GM12878 (cell line): ENCODE measurements around the gene FAM200A. TPM values are rescaled to one million over a fixed set of nuclear protein-coding genes. Genes with fewer than 3 reads are reported as not detected.

Experiments used
- ATAC-seq: fragments of 200-7000 bp; cut with Tn5 transposase; 3 replicates; pipeline ENCODE4 v1.9.1; 2020; ENCODE audit warnings: mild to moderate bottlenecking, moderate library complexity
- BruUV-seq: library from RNA; stranded (reverse); fragments of 400-500 nt; replicated peaks from 2 replicates; lab custom pipeline; 2021; lab: Mats Ljungman, UMichigan
- CTCF ChIA-PET: fragments of 300-600 bp; sonication (Branson Sonifier 250); formaldehyde crosslinking; extraction: SDS; loops from one replicate; lab custom pipeline; 2021; ENCODE audit warnings: inconsistent platforms; lab: Yijun Ruan, JAX
- POLR2A ChIA-PET: fragments of 350-600 bp; formaldehyde crosslinking; extraction: SDS; loops from one replicate; lab custom pipeline; 2021; ENCODE audit warnings: inconsistent platforms; lab: Charles Lee
- RAD21 ChIA-PET: fragments of 300-600 bp; sonication (Branson Sonifier 250); formaldehyde crosslinking; loops from one replicate; lab custom pipeline; 2023; ENCODE audit warnings: antibody characterized with exemption; ENCODE audit not compliant: unreplicated experiment; lab: Charles Lee
- SMC1A ChIA-PET: fragments of 300-600 bp; sonication (Branson Sonifier 250); formaldehyde crosslinking; loops from one replicate; lab custom pipeline; 2023; ENCODE audit not compliant: unreplicated experiment, uncharacterized antibody; lab: Charles Lee
- DNase-seq: peaks from one replicate; pipeline ENCODE4 v3.0.0-alpha.2; 2011; ENCODE audit warnings: low read depth, low spot score
- FAIRE-seq: peaks from 3 replicates; lab custom pipeline; 2011; peaks lifted over from hg19 to GRCh38; lab: Jason Lieb, UNC
- H2AFZ ChIP-seq: 2 replicates; pipeline ENCODE4 v1.6.0; 2011; ENCODE audit warnings: low read depth, low read length, control low read depth; ENCODE audit not compliant: control insufficient read depth
- H3K27ac ChIP-seq: 2 replicates; pipeline ENCODE4 v1.5.1; 2011; ENCODE audit warnings: control low read depth; ENCODE audit not compliant: control insufficient read depth, insufficient read depth
- H3K27me3 ChIP-seq, 2 experiments: replicated peaks in 1 of 2; 2 replicates each; pipeline versions ENCODE4 v1.6.0 to v1.6.1; 2011; ENCODE audit warnings: low read length in 1 of 2; ENCODE audit not compliant: control insufficient read depth in 2 of 2, insufficient read depth in 2 of 2
- H3K36me3 ChIP-seq, 2 experiments: 2 replicates each; pipeline ENCODE4 v1.5.1; 2011; ENCODE audit warnings: low read length in 1 of 2; ENCODE audit not compliant: control insufficient read depth in 2 of 2, insufficient read depth in 2 of 2
- H3K4me1 ChIP-seq: 2 replicates; pipeline ENCODE4 v1.6.1; 2011; ENCODE audit warnings: mild to moderate bottlenecking, low read length, moderate library complexity, mixed read lengths; ENCODE audit not compliant: control insufficient read depth, insufficient read depth
- H3K4me2 ChIP-seq: 2 replicates; pipeline ENCODE4 v1.6.0; 2011; ENCODE audit warnings: control low read depth; ENCODE audit not compliant: control insufficient read depth, insufficient read depth
- H3K4me3 ChIP-seq: fragments of 200-600 bp; sonication (generic); 2 replicates; pipeline ENCODE4 v1.5.1; 2016
- H3K79me2 ChIP-seq: 2 replicates; pipeline ENCODE4 v1.6.0; 2011; ENCODE audit warnings: low read length; ENCODE audit not compliant: control insufficient read depth, insufficient read depth
- H3K9ac ChIP-seq: 2 replicates; pipeline ENCODE4 v1.8.0; 2011; ENCODE audit warnings: low read length, control low read depth, mixed read lengths; ENCODE audit not compliant: control insufficient read depth, insufficient read depth
- H3K9me3 ChIP-seq: replicated peaks from 3 replicates; pipeline ENCODE4 v1.5.1; 2011; ENCODE audit warnings: mild to moderate bottlenecking, low read length; ENCODE audit not compliant: control insufficient read depth, insufficient read depth
- H4K20me1 ChIP-seq: 2 replicates; pipeline ENCODE4 v1.6.0; 2011; ENCODE audit not compliant: control insufficient read depth, insufficient read depth
- NFXL1 ChIP-seq: fragments of 450-650 bp; IDR thresholded peaks from 2 replicates; pipeline ENCODE4 v1.6.1; 2017; ENCODE audit warnings: antibody characterized with exemption, mild to moderate bottlenecking, borderline replicate concordance
- NR2F1 ChIP-seq: fragments of 450-650 bp; conservative IDR thresholded peaks from 2 replicates; pipeline ENCODE4 v1.6.1; 2017; ENCODE audit warnings: mild to moderate bottlenecking
- PAX5 ChIP-seq: IDR thresholded peaks from 2 replicates; pipeline ENCODE4 v1.6.1; 2011; ENCODE audit warnings: low read depth, low read length, borderline replicate concordance
- PML ChIP-seq: IDR thresholded peaks from 2 replicates; pipeline ENCODE4 v1.6.1; 2012; ENCODE audit warnings: low read length, inconsistent platforms
- POU2F2 ChIP-seq: IDR thresholded peaks from 3 replicates; pipeline ENCODE4 v1.6.1; 2011; ENCODE audit warnings: low read depth, mild to moderate bottlenecking, low read length, borderline replicate concordance
- SIX5 ChIP-seq: IDR thresholded peaks from 2 replicates; pipeline ENCODE4 v1.6.1; 2011; ENCODE audit warnings: mild to moderate bottlenecking, low read depth, low read length, moderate library complexity; ENCODE audit not compliant: severe bottlenecking
- SUZ12 ChIP-seq: fragments of 200-600 bp; sonication (generic); IDR thresholded peaks from one replicate; pipeline ENCODE4 v1.6.1; 2018; ENCODE audit warnings: antibody characterized with exemption, mild to moderate bottlenecking; ENCODE audit not compliant: unreplicated experiment
- ZNF687 ChIP-seq: fragments of 450-650 bp; IDR thresholded peaks from 2 replicates; pipeline ENCODE4 v1.6.1; 2017; ENCODE audit warnings: mild to moderate bottlenecking, moderate library complexity
- WGBS: methylation state at CpG from one replicate; pipeline ENCODE4 v1.1.6; 2016; ENCODE audit warnings: low lambda C conversion rate; ENCODE audit not compliant: insufficient replicate concordance, insufficient coverage; ENCODE audit errors: missing lambda C conversion rate; 5-methylcytosine and 5-hydroxymethylcytosine counted together
- in situ Hi-C: fragments of 300-500 bp; cut with MboI; formaldehyde crosslinking; loops from 9 replicates; pipeline ENCODE4 v1.14.3; 2018; ENCODE audit warnings: mixed read lengths
- intact Hi-C: fragments of 100-400 bp; cut with micrococcal nuclease; formaldehyde crosslinking; loops from one replicate; pipeline ENCODE4 v1.14.2; 2022; ENCODE audit not compliant: unreplicated experiment
- polyA plus RNA-seq, 11 experiments: library from polyadenylated mRNA; depleted of rRNA in 4 of 11; unstranded in 6 of 11; stranded (reverse) in 5 of 11; fragments of >200 nt; fragmentation: Nextera tagmentation in 4 of 11; fragmentation: Illumina TruSeq in 1 of 11; extraction: Ambion mirVana in 4 of 11; extraction: Trizol in 1 of 11; gene quantifications; 1 replicate in 1 of 11; 2 replicates in 10 of 11; pipeline versions ENCODE4 v1.2.1 to v1.2.3, GENCODE V29; 2011 to 2016; ENCODE audit warnings: inconsistent platforms in 2 of 11, missing spikeins in 2 of 11, low read depth in 1 of 11
- total RNA-seq, 4 experiments: library from RNA; depleted of rRNA in 3 of 4; stranded (reverse); fragments of >200 nt in 3 of 4; fragmentation: Illumina TruSeq in 1 of 4; extraction: Trizol in 1 of 4; gene quantifications; 2 replicates each; pipeline versions ENCODE4 v1.2.1 to v1.2.3, GENCODE V29; 2013 to 2021
- TF ChIP-seq, protein P1 (sequence below): fragments of 450-650 bp; IDR thresholded peaks from 2 replicates; pipeline ENCODE4 v1.6.1; 2017; ENCODE audit warnings: borderline replicate concordance
- TF ChIP-seq, protein P2 (sequence below): fragments of 450-650 bp; conservative IDR thresholded peaks from 2 replicates; pipeline ENCODE4 v1.6.1; 2017; ENCODE audit warnings: mild to moderate bottlenecking, moderate library complexity
- TF ChIP-seq, protein P3 (sequence below): fragments of 450-650 bp; IDR thresholded peaks from 2 replicates; pipeline ENCODE4 v1.6.1; 2016; ENCODE audit warnings: mild to moderate bottlenecking

The FAM200A gene
- total and polyA plus RNA-seq, 10 of the 15 experiments (the other 5 are each of a cell fraction or from before 2014, with no cell fraction given) = 2.7 to 9.0 (median 6.5) TPM

DNA sequence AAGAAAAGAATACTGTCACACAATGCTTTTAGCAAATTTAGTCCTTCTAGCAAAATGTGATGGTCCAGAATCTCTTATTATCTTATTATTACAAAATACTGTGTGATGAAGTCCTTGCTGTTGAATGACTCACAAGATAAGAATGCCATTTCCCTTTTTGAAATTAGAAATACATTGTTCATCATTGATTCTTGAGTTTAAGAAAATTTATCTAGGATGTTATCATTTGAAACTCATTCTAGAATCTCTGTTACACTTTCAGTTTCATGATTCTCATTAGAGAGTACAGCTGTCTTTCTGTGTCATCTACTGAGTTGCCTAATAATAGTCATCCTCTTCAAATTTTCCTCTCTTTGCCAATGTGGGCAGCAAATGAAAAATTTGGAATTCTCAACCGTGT, 37.9 kb downstream of the FAM200A start (continued):
- no peak for TF ChIP-seq SUZ12
- TF ChIP-seq, all 136 proteins: peak for 0

DNA sequence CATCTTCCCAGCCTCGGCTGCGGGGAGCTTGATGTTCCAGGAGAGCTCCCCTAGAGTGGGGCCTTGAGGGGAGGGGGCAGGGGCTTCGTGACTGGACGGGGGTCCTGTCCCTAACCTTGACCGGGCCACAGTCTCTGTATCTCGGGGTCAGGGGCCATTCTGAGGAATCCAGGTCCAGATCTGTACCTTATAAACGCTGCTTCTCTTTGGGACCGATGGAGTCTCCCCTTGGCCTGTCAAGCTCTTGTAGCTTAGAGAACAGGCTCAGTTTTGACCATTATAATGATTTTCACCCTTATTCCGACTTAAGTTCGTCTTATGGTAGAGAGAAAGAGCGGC, 46.6 kb downstream of the FAM200A start:
- ChIA-PET SMC1A (interaction anchor here (0.8 to 2.4 kb wide), 5 partner anchors 9 to 60 kb away, joined by 3 to 8 read pairs (median 4); partner anchors contain the start of gene ATP5MF), RAD21 (interaction anchor here (1.5 kb wide), 1 partner anchor 52 kb away, joined by 10 read pairs; the partner anchor contains the start of gene ZNF655), CTCF (interaction anchor here (0.8 to 1.2 kb wide), 3 partner anchors 32 to 333 kb away, joined by 3 to 4 read pairs (median 3); no protein-coding TSS in a partner anchor), POLR2A (interaction anchor here (0.6 to 2.0 kb wide), 12 partner anchors 15 to 1370 kb away, joined by 3 to 18 read pairs (median 5); partner anchors contain the start of genes ARPC1A, BUD31, FAM200A and PDAP1)
- DNase-seq = no peak
- Histone ChIP-seq H3K4me2 (peak overlapping the region; percentile 98), H3K79me2 (peaks cover 28% of the 10 kb centered on the region), H3K9me3 (no peaks in the 10 kb centered on the region), H3K36me3 (no peaks in the 10 kb centered on the region), H3K27ac (peak overlapping the region; percentile 83), H3K9ac (peak overlapping the region; percentile 94), H2AFZ (peak overlapping the region; percentile 99), H3K4me1 (peaks cover 5% of the 10 kb centered on the region), H3K27me3 (no peaks in the 10 kb centered on the region), H4K20me1 (no peaks in the 10 kb centered on the region), H3K4me3 (peak overlapping the region; percentile 91)
- intact Hi-C loops = loop anchor here (2.0 kb wide), 2 partner anchors 48 to 66 kb away; partner anchors contain the start of genes CPSF4, FAM200A and PTCD1
- no peak for FAIRE-seq
- in situ Hi-C loops = no loop called here
- 10% methylated on average over 11 of the region's 11 CpGs for WGBS
- no TSS peak for BruUV-seq
- peak; percentile 30 for ATAC-seq
- TF ChIP-seq PAX5 = peak; percentile 5; the same call in 1 of the 2 replicates
- TF ChIP-seq ZNF687 = no peak
- TF ChIP-seq, protein P1, sequence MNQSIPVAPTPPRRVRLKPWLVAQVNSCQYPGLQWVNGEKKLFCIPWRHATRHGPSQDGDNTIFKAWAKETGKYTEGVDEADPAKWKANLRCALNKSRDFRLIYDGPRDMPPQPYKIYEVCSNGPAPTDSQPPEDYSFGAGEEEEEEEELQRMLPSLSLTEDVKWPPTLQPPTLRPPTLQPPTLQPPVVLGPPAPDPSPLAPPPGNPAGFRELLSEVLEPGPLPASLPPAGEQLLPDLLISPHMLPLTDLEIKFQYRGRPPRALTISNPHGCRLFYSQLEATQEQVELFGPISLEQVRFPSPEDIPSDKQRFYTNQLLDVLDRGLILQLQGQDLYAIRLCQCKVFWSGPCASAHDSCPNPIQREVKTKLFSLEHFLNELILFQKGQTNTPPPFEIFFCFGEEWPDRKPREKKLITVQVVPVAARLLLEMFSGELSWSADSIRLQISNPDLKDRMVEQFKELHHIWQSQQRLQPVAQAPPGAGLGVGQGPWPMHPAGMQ = no peak
- TF ChIP-seq NFXL1 = no peak
- TF ChIP-seq SIX5 = no peak
- TF ChIP-seq, protein P2, sequence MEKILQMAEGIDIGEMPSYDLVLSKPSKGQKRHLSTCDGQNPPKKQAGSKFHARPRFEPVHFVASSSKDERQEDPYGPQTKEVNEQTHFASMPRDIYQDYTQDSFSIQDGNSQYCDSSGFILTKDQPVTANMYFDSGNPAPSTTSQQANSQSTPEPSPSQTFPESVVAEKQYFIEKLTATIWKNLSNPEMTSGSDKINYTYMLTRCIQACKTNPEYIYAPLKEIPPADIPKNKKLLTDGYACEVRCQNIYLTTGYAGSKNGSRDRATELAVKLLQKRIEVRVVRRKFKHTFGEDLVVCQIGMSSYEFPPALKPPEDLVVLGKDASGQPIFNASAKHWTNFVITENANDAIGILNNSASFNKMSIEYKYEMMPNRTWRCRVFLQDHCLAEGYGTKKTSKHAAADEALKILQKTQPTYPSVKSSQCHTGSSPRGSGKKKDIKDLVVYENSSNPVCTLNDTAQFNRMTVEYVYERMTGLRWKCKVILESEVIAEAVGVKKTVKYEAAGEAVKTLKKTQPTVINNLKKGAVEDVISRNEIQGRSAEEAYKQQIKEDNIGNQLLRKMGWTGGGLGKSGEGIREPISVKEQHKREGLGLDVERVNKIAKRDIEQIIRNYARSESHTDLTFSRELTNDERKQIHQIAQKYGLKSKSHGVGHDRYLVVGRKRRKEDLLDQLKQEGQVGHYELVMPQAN = no peak; the same call in 1 of the 2 replicates
- 0 out of 2 replicates have a peak, but pooled peaks have one; percentile 48 for TF ChIP-seq NR2F1
- TF ChIP-seq PML = 0 out of 2 replicates have a peak, but pooled peaks have one; percentile 87
- TF ChIP-seq, protein P3, sequence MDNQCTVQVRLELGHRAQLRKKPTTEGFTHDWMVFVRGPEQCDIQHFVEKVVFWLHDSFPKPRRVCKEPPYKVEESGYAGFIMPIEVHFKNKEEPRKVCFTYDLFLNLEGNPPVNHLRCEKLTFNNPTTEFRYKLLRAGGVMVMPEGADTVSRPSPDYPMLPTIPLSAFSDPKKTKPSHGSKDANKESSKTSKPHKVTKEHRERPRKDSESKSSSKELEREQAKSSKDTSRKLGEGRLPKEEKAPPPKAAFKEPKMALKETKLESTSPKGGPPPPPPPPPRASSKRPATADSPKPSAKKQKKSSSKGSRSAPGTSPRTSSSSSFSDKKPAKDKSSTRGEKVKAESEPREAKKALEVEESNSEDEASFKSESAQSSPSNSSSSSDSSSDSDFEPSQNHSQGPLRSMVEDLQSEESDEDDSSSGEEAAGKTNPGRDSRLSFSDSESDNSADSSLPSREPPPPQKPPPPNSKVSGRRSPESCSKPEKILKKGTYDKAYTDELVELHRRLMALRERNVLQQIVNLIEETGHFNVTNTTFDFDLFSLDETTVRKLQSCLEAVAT = no peak
- no peak for TF ChIP-seq POU2F2
